Anterior cingulate cortex (tissue), 58 donors: ENCODE data around the gene HDAC11.
"Not testable (repeated sequence)": the region's sequence is repeated elsewhere in the genome, so short reads cannot be mapped to it uniquely, and the experiment has no call there.

Source experiments
- DNase-seq, 58 donors: peaks; one replicate each; lab custom pipeline; 2025; lab: John Stamatoyannopoulos, UW

HDAC11 gene, protein sequence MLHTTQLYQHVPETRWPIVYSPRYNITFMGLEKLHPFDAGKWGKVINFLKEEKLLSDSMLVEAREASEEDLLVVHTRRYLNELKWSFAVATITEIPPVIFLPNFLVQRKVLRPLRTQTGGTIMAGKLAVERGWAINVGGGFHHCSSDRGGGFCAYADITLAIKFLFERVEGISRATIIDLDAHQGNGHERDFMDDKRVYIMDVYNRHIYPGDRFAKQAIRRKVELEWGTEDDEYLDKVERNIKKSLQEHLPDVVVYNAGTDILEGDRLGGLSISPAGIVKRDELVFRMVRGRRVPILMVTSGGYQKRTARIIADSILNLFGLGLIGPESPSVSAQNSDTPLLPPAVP

GRCh38 chr3:13479582-13480339 lies at the start of gene HDAC11:
TSS of gene HDAC11 (plus strand) at chr3:13480306. CDS start at chr3:13480348, 42 bp downstream.
- DNase-seq, result peak; percentile 60 to 100 (median 98)

GRCh38 chr3:13430411-13430875 lies 49.7 kb upstream of the HDAC11 start:
- DNase-seq, result not testable (repeated sequence)

DNA sequence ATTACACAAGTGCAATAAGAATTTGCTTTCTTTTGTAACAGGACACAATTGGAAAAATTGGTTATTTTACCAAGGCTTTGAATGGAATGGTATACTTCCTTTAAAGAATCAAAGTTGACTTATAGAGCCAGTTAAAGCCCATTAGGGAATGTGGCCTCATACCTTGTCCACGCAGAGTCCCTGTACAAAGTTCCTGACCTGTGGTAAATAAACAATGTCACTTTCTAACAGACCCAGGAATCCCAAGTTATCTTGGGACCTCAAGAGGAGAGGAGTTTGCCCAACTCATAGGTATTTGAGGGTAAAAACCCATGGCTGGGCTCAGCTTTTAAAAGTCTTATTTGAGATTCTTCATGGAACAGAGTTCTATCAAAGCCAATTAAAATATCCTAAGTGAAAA lies 48.0 kb upstream of the HDAC11 start:
- DNase-seq, result no peak

- no peak for DNase-seq
Measured at GRCh38 chr3:13433912-13434311, 46.2 kb upstream of the HDAC11 start.

- not testable (repeated sequence) for DNase-seq
Measured at GRCh38 chr3:13436213-13436612, 43.9 kb upstream of the HDAC11 start.

DNA sequence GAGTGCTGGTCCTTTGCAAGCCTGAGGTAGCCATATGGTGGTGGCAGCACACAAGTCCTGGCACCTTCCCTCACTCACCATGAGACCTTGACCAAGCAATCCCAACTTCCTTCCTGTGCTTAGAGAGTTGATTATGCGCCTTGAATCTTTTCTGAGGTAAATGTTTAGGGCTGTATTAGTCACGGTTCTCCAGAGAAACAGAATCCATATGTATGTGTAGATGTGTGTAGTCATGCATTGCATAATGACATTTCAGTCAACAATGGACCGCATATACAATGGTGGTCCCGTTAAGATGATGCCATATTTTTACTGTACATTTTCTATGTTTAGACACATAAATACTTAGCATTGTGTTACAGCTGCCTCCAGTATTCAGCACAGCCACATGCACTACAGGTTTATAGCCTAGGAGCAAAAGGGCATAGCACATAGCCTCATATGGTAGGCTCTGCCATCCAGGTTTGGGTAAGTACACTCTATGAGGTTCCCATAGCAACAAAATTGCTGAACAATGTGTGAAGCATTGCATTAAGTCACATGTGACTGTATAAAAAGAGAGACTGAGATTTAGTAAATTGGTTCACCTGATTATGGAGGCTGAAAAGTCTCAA lies 39.8 kb upstream of the HDAC11 start:
- no peak for DNase-seq

GRCh38 chr3:13442882-13443281 lies 37.2 kb upstream of the HDAC11 start:
- not testable (repeated sequence) for DNase-seq

GRCh38 chr3:13451301-13451673 lies 28.8 kb upstream of the HDAC11 start:
- peak in 1 of 58 donors; percentile 61 for DNase-seq

- peak in 44 of 58 donors; percentile 10 to 82 (median 39) for DNase-seq
Measured at GRCh38 chr3:13452490-13453335, 27.4 kb upstream of the HDAC11 start.

DNA sequence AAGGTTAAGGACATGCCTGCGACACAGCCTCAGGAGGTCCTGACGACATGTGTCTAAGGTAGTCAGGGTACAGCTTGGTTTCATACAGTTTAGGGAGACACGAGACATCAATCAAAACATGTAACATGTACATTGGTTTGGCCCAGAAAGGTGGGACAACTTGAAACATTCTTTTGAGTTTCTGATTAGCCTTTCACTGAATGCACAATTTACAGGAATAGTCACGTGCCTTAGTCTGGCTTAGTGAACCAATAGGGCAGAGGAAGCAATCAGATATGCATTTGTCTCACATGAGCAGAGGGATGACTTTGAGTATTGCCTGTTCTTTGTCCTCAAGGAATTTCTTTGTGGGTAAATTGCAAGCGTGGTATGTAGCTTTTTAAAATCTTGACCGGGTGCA lies 24.5 kb upstream of the HDAC11 start:
- DNase-seq, result no peak

DNA sequence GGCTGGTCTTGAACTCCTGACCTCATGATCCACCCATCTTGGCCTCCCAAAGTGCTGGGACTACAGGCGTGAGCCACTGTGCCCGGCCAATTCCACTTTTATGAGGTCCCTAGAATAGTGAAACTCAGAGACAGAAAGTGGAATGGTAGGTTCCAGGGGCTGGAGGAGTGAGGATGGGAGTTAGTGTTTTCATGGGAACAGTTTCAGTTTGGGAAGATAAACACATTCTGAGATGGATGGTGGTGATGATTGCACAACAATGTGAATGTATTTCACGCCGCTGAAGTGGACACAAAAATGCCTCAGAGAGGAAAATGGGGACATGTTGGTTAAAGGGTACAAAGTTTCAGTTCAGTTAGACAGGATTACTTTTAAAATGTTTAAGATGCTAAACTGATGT lies 22.5 kb upstream of the HDAC11 start:
- DNase-seq, result no peak

DNA sequence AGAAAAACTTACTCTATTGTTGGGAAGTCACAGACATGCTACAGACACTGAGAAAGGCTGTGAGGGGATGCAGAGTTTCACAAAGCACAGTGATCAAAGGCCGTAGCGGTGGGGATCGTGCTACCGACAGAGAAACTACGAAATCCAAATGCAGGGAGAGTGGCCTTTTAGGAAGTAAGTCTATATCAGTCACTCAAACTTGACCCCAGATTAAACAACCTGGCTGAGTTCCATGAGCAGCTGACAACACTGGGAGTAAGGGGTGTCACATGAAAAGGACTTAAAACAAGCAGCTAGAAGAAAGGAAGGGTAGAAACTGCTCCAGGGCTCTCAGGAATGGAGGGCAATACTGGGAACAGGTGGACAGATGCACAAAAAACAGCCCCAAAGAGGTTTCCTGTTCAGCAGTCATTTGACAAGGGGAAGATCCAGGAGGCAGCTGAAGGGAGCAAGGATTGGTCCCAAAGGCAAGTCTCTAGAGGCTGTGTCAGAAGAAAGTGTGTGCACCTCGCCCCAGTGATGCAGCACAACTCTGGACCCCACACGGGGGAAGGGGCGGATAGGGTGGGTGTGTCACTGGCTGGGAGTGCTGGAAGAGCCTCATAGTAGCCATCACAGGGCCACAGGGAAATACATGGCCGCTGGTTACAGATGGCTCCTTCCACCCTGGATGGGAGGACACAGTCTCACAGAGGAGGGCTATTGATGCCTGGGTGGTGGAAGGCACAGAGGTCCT lies 20.3 kb upstream of the HDAC11 start:
- no peak for DNase-seq

- DNase-seq, result no peak
Measured at GRCh38 chr3:13460341-13460736, 19.8 kb upstream of the HDAC11 start.

DNA sequence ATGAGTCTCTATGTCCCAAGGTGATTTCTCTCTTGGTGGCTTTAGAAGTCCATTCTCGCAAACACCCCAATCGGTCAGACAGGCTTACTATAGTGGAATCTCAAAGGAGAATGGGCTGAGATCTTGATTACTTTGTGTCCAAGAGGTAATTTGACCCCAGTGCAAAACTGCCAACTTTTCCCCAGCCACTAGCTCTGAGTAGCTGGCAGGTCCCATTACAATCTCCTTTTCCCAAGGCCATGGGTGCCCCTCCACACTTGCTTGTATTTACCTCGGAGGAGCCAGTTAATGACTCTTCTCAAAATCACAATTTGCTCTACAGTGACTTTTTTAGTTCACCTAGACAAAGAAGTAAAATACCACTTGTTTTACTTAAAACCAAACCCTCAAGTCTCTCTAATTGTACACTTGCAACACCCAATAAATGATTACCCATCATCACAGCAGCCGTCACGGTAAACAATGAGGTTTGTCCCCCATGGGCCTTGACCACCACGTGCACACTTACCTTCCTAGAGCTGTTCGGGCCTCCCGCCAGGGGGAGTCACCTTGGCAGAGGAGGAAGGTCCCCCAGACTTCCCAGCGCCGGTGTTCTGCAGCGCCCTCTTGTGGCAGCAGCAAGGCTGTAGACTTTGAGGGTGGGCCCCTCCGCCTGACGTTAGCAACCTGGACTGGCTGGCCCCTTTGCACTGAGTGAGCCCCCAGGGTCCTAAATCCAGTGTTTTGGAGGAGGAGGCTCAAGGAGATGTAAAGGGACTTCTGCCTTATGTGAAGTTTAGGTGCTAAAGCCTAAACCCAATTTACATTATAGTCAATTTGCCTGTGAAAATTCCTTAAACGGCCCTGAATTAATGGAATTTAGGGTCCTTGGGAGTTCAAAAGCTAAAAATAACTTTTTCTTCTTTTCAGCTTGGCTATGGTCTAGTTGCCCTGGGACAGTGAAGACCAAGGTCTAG lies 18.7 kb upstream of the HDAC11 start:
- DNase-seq, result peak in 3 of 58 donors; percentile 7 to 28 (median 24)

- no peak for DNase-seq
Measured at GRCh38 chr3:13462125-13462629, 17.9 kb upstream of the HDAC11 start.

GRCh38 chr3:13462822-13463221 lies 17.3 kb upstream of the HDAC11 start:
- DNase-seq, result no peak

DNA sequence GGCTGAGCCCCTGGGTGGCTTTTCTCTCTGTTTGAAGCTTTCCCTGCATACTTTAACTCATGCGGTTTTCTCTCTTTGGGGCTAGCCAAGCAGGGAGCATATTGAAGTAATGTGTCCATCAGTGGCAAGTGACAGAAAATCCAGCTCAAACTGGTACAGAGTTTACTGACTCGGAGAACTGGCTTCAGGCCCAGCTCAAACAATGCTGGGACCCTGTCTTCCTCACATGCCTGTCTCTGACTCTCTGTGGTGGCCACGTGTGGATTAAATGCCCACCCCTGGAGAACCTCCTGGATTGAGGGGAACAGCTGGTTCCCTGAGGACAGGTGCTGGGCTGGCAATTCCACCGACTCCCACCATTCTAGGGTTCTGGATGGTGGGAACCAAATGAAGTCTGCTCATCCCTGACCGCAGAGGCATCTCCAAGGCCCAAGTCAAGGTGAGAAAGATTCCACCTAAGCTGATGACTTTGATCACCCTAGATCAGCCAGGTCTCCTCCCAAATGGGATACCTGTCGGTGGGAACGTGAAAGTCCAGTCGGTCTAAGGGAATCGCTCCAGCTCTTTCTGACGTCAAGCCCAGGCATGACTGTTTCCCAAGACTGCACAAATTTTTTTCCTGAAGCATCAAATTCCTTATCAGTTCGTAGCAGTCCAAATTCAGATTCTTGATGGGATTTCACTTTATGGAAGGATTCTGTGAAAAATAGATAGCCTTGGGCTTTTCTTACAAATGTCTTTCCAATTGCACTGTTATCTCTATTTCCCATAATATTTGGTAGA lies 16.3 kb upstream of the HDAC11 start:
- DNase-seq, result peak in 18 of 58 donors; percentile 20 to 74 (median 44)
